Coronary artery (tissue), 2 donors: Measurements from ENCODE around the gene RUSC1.

Source experiments
- DNase-seq: peaks from one replicate; pipeline ENCODE4 v3.0.0-alpha.2; 2017; ENCODE audit warnings: low spot score
- H3K27ac ChIP-seq, 2 donors: fragments of 200-600 bp; sonication (generic); one replicate each; pipeline ENCODE4 v1.5.1; 2016 to 2019
- H3K4me3 ChIP-seq: fragments of 200-600 bp; sonication (generic); 2 replicates; pipeline ENCODE4 v1.5.1; 2016; ENCODE audit warnings: mild to moderate bottlenecking, moderate library complexity
- CTCF ChIP-seq: fragments of 200-600 bp; sonication (generic); IDR thresholded peaks from one replicate; pipeline ENCODE4 v1.5.1; 2019; ENCODE audit warnings: antibody characterized with exemption

Gene RUSC1

GRCh38 chr1:155296661-155297060 lies 24.0 kb upstream of the RUSC1 start:
- DNase-seq, result no peak
- no peak overlapping the region for H3K4me3 ChIP-seq
- no peak for TF ChIP-seq CTCF
- no peak overlapping the region for H3K27ac ChIP-seq

- H3K27ac ChIP-seq, result no peak overlapping the region
- no peak for TF ChIP-seq CTCF
Measured at GRCh38 chr1:155297384-155297783, 23.3 kb upstream of the RUSC1 start.

DNA sequence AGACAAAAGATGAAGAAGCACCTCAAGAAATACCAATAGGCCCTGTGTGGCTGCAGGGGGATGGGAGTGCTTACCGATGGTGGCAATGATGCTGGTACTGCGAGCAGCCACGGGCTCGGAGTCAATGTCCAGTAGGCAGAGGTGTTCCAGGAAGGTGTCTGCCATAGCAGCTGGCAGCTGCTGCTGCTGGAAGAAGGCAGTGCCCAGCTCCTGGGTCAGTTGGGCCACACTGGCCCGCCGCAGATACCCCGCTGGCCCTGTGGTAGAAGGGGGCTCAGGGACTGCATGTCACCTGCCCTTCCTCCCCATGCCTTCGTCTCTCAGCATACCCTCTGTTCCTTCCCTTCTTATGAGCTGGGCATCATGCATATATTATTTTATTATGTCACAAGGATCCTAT lies 20.7 kb upstream of the RUSC1 start:
- H3K4me3 ChIP-seq, result no peak overlapping the region
- no peak overlapping the region for H3K27ac ChIP-seq
- no peak for TF ChIP-seq CTCF
- no peak for DNase-seq

More at GRCh38 chr1:155297384-155297783, 23.3 kb upstream of the RUSC1 start:
- no peak for DNase-seq
- no peak overlapping the region for H3K4me3 ChIP-seq

DNA sequence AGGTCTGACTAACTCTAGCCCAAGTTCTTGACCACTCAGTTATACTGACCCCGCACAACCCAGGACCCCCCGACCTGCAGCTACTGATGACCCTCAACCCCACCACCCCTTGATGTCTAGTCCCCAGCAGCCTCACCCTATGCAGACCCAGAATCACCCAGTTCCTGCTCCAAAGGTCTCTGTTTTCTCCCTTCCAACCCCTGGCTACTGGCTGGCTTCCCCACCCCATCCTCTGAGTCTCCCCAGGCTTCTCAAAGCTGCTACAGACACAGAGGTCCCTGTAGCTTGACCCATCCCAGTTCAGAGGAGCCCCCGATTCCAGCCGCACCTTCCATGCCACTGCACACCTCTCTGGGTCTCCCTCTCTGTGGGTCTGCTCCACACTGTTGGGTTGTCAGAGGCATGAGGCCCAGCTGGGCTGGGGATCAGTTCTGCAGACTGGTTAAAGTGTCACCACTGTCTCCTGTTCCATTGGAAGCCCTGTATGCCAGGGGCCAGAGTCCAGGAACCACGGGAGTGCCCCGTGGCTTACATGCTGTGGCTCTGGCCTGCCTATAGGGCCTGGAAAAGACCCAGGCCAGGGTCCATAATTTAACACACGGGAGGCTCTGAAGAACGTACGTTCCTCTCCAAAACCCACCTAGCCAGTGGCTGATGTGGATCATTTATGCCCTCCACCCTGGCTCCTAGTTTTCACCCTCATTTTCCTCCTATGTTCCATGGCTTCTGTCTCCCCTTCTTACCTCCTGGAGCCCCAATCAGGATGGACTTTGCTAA lies 20.0 kb upstream of the RUSC1 start:
- no peak for TF ChIP-seq CTCF
- no peak overlapping the region for H3K4me3 ChIP-seq
- DNase-seq, result no peak
- H3K27ac ChIP-seq, result no peak overlapping the region

- no peak within 1 kb of the TSS for H3K27ac ChIP-seq
- no peak within 1 kb of the TSS for H3K4me3 ChIP-seq
Measured at GRCh38 chr1:155301342-155301841, 19.3 kb upstream of the RUSC1 start, which contains the start of gene PKLR. Gene PKLR, minus strand, starts transcription at chr1:155301438. Its CDS starts 43 bp downstream, at chr1:155301395.

GRCh38 chr1:155304558-155305063 lies 16.1 kb upstream of the RUSC1 start:
- no peak overlapping the region for H3K27ac ChIP-seq
- H3K4me3 ChIP-seq, result no peak overlapping the region
- no peak for DNase-seq
- no peak for TF ChIP-seq CTCF

More at GRCh38 chr1:155301342-155301841, 19.3 kb upstream of the RUSC1 start, which contains the start of gene PKLR:
- no peak for DNase-seq
- TF ChIP-seq CTCF, result no peak
